UCSD-AML1 (cell line): Measurements from ENCODE around the gene HOTAIR.

Experiments
- DNase-seq: peaks from one replicate; lab custom pipeline; 2025; ENCODE audit not compliant: unreplicated experiment; lab: John Stamatoyannopoulos, UW

The HOTAIR gene

DNA sequence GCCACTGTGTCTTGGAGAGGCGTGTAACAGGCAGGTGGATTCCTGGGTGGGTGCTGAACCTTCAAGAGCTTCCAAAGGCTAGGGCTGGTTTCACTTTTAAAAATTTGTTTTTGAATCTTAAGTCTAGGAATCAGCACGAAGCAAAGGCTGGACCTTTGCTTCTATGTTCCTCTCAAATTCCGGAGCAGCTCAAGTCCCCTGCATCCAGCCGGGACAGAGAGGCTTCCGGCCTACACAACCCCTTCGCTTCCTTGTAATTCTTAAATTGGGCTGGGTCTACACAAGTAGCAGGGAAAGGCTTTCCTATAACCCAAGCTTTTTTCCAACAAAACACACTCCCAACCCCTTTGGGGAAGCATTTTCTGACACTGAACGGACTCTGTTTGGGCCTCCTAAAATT lies 11.7 kb downstream of the HOTAIR start:
- DNase-seq, result no peak

DNA sequence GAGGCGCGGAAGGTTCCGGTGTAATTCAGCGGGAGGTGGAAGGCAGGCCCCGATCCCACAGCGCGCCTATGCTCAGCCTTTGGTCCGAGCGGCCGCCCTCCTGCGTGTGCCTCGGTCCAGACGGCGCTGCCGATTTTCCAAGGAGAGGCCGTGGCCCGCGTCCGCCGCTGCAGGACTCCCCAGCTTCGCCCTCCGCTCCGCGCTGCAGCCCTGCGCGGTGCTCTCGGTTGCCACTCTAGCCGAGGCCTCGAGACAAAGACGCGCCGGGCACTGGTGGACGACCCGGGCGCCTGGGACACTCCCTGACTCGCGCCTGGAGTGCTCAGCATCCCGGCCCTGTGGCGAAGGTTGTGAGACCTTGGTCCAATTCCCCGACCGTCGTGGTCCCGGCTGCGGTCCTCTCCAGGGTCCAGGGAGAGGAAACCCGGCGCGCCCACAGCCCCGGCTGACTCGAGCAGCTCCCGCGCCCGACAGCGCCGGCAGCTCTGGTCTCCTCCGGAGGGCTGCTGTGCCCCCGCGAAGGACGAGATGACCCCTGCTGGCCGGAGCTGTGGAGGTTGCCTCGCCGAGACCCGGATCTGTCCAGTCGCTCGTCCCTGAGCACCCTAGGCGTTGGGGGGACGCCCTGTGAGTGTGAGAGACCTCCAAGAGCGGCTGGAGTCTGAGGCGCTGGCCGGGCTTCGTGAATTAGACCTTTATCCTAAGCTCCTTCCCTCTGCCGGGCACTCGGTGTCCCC lies 13.6 kb downstream of the HOTAIR start:
- DNase-seq, result no peak

DNA sequence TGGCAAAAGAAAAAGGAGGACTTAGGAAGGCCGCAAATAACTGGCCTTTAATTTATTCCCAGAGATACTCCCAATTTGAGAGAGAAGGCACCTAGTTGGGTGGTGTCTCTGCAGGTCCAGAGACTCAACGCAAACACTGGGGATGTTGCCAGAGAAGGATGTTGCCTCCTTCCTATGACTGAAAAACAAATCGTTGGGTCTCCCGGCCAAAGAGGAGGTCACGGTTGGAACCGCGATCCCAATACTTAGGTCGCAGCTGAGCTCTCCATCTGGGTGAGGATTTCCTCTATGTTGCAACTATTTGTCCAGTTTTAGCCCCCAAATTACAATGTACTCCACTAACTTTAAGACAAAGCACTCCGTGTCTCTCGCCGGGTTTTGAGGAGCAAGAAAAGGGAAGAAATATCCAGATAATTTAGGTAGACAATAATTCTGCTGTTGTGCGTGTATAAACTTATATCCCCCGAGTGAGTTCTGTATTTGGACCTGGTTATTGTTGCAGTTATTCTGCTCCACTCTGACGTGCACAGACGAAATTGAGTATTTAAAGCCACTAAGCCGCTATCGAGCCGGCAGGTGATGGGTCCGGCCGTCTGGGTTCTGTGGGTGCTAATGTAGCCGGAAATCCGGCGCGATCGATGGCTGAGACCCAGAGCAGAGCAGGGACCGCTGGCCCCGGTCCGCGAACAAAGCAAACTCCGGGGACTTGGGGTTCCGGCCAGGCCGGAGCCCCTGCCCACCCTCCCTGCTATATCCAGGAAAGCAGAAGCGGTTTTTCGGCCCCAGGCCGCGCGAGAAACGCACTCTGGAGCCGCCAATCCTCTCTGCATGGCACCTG lies 14.3 kb downstream of the HOTAIR start:
- DNase-seq, result no peak

DNA sequence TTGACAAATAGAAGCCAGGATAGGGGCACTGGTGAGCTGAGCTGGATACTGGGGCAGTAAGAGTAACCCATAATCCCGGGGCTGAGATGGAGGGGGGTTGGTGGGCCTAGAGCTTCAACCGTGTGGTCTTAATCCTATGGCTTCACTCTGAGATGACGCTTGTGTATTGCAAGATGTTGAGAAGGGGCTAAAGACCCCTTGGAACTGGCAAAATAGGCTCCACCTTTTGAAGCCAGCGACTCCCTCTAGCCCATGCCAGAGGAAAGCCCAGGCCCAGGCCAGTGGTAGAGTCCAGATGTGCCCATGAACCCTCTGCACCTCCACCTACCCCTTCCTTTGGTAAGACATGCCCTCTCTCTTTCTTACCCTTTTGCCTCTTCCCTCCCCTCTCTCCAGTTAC lies 15.4 kb downstream of the HOTAIR start:
- no peak for DNase-seq

DNA sequence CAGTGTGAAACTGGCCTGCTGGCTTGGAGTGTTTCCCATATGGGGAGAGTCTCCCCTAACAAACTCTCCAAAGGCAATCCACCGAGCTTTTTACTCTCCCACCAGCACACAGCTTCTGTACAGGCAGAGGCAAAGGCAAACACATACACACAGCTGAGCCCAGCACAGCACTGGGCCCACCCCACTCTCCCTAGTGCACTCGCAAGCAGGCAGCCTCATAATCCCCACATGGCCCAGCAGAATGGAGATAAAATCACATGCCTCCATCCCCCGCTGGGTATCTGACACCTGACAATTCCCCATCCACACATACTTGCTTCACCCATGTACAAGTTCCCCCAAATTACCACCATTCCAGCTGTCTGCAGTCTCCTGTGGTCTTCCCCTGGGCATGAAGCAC lies 16.6 kb downstream of the HOTAIR start:
- no peak for DNase-seq

DNA sequence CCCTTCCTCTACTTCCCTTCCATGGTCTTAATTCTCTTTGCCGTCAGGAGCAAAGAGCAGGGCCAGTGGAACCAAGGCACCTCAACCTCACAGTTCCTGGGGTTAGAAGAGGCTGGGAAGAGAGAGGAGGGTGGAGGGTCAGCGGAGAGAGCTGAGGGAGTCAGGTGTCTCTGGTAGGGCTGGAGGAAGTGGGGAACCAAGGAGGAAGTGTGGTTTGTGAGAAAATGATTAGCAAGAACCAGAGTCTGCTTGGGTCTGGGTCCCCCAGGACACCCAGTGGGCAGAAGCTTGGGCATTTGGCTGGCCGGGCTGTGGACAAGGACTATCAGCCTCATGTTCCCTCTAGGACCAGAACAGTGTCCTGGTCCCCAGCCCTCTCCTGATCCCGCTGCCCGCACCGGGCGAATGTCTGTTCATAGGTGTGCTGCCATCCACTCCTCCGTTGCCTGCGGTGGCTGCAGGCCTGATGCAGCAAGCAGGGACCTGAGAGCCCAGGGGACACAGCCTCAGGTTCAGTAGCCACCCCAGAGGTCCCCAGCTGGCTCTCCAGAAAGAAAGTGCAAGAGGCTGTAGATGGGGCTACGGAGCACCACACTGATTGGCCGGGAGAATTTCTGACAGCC lies 17.7 kb downstream of the HOTAIR start:
- peak; percentile 59 for DNase-seq

DNA sequence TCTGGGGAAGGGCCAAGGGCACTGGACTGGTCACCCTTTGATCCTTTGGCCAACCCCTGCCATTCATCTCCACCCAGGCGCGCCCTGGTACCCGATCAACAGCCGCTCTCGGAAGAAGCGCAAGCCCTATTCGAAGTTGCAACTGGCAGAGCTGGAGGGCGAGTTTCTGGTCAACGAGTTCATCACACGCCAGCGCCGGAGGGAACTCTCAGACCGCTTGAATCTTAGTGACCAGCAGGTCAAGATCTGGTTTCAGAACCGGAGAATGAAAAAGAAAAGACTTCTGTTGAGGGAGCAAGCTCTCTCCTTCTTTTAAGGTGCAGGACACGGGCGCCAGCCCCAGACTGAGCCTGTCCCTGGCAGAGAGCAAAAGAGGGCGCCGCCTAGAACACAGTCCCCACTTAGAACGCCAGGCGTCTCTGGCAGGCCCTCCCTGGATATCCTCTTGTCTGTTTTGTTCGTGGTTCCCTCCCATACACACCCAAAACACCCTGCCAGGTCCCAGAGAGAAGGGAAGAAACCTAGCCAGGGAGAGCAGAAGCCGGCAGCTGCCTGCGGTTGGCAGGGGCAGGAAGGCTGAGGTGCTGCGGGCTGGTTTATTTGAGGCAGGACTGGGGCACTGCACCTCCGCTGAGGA lies 18.4 kb downstream of the HOTAIR start:
- no peak for DNase-seq

DNA sequence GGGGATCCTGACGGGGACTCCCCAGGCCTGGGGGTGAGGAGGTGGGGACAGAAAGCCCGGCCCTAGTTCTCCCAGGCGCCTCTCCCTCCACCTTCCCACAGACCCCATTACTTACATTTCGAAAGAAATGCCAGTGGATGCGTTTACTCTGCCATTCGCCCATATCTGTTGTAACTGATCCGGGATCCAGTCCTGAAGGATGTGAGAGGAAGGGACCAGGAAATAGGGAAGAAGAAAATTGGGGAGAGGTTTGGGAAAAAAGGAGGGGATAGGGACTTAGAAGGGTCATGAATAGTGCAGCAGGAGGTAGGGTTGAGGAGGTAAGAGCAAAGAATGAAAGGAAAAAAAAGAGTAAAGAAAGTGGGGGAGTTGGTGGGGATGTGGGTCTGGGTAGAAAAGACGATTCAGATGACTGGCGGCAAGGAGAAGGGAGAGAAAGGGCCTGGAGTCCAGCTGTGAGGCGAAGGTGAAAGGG lies 18.9 kb downstream of the HOTAIR start:
- no peak for DNase-seq

DNA sequence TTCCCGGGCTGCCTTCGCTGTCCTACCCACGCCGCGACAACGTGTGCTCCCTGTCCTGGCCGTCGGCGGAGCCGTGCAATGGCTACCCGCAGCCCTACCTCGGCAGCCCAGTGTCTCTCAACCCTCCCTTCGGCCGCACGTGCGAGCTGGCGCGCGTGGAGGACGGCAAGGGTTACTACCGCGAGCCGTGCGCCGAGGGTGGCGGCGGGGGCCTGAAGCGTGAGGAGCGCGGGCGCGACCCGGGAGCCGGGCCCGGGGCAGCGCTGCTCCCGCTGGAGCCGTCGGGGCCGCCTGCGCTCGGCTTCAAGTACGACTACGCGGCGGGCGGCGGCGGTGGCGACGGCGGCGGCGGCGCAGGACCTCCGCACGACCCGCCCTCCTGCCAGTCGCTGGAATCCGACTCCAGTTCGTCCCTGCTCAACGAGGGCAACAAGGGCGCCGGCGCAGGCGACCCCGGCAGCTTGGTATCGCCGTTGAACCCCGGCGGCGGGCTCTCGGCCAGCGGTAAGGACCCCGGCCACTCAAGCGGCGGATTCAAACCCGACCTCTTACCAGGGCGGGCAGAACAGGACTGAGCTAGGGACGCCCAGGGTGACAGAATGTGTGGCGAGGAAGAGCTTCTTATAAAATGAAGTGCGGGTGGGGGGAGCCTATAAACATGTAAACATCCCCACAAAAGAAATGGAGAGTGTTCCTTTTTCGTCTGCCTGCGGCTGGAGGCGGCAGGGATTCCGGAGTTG lies 19.5 kb downstream of the HOTAIR start:
- no peak for DNase-seq

DNA sequence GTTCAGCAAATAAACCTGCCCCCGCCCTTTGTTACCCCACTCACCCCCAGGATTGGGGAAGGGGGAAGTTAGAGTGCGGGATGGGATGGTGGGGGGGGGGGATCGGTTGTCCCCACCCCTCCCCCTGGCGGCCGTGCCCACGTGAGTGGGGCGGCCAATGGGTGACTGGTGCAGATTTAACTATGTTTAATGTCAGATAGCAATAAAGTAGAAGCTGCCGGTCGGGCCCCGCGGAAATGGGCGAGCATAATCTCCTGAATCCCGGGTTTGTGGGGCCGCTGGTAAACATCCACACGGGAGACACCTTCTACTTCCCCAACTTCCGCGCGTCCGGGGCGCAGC lies 20.1 kb downstream of the HOTAIR start, which contains the start of gene HOXC12:
TSS of gene HOXC12 (plus strand) at position 210 of the 342 bp plus-strand sequence. CDS start at position 237, 27 bp downstream.
- no peak for DNase-seq

DNA sequence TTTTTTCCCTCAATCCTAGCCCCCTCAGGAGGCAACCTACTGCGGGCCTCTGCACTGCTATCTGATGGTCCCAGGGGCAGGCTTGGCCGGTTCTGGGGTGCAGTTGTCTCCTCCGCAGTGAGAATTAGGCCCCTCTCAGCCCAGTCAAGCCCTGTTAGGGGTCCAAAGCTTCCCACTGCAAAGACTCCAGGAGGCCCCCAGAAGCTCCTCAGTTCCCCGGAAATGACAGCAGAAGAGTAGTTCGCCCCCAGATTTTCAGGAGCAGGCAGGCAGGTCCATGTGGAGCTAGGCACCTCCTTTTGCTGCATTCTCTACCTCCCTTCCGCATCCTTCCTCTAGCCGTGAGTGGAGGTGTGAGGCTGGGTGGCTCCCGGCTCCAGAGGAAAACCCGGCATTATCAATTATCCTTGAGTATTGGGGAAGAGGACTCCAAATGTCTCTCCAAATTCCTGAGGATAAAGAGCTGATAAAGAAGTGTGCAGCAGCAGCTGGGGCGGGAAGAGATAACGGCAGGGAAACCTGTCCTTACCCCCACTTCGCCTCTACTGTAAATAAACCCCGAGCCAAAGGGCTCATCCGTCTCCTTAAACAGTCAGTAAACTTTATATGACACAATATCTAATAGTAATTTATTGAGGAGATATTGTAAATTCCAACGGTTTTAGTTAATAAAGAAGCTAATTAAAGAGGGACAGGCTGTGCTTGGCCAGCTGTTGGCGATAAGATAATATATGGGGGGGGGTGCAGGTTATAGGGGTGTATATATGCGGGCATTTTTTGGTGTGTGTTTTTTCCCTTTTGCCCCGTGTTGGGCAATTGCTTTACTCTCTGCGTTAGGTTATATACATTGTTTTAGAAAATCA lies 20.7 kb downstream of the HOTAIR start:
- no peak for DNase-seq

DNA sequence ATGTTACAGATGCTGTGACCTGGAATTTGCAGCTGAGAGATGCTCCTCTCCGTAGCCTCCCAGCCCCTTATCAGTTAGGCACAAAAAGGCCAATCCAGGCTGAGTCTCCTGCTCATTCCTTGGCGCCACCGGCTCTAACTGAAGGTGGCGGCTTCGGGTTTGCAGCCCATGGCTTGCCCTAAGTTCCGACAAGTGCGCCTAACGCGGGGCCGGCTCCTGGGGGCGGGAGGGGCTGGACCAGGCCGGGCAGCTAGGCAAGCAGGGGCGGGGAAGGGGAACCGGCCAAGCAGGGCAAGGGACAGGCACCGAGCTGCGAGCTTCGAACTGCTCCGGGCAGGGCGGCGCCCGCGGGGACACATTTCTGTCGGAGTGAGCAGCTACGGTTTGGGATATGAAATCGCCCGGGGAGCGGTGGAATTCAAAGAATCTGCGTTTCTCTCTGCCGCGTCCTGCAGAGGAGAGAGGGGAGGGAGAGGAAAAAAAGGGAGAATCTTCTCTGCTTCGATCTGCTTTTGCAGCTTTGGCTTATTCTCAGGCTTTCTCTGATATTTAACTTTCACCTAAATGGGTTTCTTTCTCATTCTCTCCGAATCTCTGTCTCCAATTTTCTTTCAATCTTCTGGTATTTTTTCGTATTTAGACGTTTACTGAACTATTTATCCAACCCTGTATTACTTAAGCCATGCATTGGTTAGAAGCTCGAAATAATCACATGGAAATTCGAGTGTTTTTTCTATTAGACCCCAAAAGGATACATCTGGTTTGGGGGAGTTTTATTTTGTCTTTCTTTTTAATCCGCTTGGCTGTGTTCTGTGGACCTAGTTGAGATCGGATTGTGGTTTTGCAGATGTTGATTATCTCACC lies 21.7 kb downstream of the HOTAIR start:
- DNase-seq, result no peak

DNA sequence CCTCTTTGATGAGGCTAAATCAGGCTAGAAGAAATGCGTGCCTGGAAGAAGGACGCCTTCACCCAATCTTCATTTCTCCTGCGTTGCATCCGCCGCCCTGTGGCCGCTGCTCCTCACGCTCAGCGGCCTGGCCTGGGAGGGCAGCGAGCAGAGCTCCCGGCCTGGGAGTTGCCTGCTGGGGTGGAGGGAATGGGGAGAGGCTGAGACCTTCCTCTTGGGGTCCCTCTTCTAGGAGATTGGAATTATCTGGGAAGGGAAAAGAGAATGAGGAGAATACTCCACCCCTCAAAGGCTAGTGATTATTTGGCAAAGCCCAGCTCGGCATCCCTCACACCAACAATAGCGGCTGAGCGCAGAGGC lies 22.4 kb downstream of the HOTAIR start:
- DNase-seq, result no peak

DNA sequence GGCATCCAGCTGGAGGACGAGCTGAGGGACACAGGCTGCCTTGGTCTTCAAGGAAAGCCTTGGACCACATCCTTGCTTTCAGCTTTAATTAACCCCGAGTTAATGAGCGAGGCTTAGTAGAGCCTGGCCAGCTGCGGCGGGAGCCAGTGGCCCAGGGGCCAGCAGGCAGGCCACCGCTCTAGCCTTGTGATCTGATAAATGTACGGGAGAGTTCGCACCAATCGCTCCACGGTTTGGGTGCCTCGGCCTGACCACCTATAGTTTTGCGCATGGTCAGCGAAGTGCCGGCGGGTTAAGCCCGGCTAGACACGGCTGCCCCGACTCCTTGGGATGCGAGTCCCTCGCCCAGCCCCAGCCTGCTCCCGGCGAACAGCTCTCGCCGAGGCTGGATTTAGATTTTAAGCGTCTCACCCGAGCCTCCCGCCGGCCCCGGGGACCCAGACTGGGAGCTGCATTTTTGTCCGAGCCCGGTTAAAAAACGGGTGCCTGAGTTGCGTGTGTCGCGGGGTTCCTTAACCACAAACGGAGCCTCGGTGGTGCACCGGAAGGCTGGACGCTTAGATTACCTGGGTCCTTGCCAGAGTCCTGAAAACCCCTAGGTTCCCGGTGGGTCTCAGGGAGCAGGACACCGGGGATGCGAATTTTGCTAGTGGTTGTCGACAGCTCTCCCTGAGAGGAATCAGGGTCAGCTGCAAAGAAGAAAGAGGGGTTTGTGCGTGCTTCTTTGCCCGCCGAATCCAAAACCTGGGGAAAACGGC lies 23.0 kb downstream of the HOTAIR start:
- DNase-seq, result no peak

DNA sequence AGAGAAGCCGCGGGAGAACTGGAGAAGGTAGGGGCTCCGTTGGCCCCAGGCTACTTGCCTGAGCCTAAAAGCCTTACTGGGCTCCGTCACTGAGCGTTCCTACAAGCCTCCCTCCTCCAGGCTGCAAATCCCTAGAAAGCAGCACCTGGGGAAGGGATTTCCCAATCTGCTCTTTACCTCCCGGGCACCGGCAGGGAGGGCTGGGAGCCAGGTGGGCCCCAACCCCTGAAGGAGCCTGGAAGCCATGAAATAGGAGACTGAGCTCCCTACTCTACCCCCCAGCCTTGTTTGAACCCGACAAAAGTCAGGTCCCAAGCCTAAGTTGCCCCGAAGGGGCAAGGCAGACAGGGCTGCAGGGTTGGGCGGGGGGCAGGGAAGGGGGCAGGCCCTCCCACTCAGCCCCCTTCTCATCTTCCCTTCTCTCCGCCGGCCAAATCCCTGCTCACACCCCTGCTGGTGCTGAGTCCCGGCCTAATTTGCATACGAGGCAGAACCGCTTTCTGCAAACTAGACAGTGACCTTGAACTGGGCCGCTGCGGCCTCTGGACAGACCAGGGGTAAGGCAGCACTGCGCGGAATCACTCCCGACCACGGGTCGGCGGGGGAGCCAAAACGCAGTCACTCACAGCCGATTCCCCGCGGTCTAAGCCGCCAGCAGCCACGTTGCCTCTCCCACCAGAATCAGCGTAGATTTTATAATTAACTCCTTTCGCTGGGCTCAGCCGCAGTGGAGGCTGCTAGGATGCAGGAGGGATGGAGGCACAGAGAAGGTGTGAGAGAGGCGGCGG lies 23.8 kb downstream of the HOTAIR start:
- DNase-seq, result no peak

DNA sequence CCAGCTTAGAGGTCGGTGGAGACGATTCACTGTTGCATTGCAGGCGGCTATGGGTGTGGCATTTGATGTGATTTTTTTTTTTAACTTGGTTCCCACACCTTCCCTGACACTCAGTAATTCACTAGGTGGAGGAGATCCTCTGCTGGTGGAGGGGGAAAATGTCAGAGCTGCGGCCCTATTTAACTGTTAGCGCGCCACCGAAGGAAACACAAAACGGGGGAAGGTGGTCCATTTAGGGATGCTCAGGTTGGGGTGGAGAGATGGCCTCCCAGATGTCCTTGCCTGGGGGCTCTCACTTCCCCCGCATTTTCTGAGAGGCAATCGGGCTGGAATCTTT lies 24.3 kb downstream of the HOTAIR start:
- DNase-seq, result no peak

DNA sequence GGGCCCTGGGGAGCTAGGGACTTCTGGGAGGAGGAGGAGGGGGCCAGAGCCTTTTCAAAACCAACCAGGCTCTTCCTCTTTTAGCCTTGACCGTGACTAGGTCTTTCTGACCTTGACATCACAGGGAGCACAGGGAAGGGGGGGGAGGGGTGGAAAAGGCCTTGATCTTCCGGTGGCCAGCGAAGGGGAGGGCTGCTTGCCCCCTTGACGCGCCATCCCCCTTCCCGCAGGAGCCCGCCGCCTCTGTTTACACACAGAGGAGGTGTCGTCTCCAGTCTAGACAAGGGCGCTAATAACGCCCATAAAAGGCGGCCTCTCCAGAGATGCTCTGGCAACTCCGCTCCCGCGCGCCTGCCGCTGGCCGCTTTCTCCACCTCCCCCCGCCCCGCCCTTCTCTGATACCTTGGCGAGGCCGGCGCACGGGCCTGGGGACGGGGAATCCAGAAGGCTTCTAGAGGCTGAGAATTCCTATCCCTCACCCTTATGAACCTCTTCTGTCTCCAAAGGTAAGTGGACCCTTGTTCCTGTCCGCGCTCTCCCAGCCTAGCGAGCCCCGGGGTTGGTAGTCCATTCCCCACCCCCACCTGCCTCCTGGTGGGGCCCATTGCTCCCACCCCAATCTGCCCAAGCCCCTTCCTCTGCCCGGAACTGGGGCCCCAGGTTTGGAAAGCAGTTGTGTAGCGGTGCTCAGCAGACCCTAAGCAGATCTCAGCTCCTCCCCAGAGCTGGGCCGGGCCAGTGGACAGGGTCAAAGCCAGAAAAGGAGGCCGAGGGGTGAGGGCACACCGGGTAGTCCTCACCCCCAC lies 24.9 kb downstream of the HOTAIR start:
- DNase-seq, result no peak
